HEK293T (cell line): ENCODE data around the gene OS9.
"Not testable (repeated sequence)": the region's sequence is repeated elsewhere in the genome, so short reads cannot be mapped to it uniquely, and the experiment has no call there.

Source experiments
- CTCF ChIA-PET: fragments of 350-600 bp; formaldehyde crosslinking; extraction: SDS; loops from one replicate; lab custom pipeline; 2021; ENCODE audit warnings: antibody characterized with exemption, inconsistent platforms; lab: Yijun Ruan, JAX
- POLR2A ChIA-PET: fragments of 350-600 bp; formaldehyde crosslinking; extraction: SDS; loops from one replicate; lab custom pipeline; 2020; ENCODE audit warnings: antibody characterized with exemption, inconsistent platforms; lab: Yijun Ruan, JAX
- DNase-seq: peaks from one replicate; pipeline ENCODE4 v3.0.0; 2012; ENCODE audit warnings: mixed read lengths; ENCODE audit errors: extremely low spot score
- ARNT ChIP-seq: fragments of 450-650 bp; IDR thresholded peaks from 2 replicates; pipeline ENCODE4 v1.6.1; 2017; ENCODE audit warnings: mild to moderate bottlenecking
- BHLHE40 ChIP-seq: fragments of 450-650 bp; IDR thresholded peaks from 2 replicates; pipeline ENCODE4 v1.6.1; 2016; ENCODE audit warnings: mild to moderate bottlenecking, moderate library complexity, borderline replicate concordance
- CTBP1 ChIP-seq: fragments of 450-650 bp; IDR thresholded peaks from 2 replicates; pipeline ENCODE4 v1.6.1; 2016; ENCODE audit warnings: borderline replicate concordance
- ELF4 ChIP-seq: fragments of 450-650 bp; IDR thresholded peaks from 2 replicates; pipeline ENCODE4 v1.6.1; 2017; ENCODE audit warnings: antibody characterized with exemption
- FOXA1 ChIP-seq: fragments of 450-650 bp; IDR thresholded peaks from 2 replicates; pipeline ENCODE4 v1.6.1; 2016; ENCODE audit warnings: mild to moderate bottlenecking
- FOXK2 ChIP-seq: fragments of 450-650 bp; IDR thresholded peaks from 2 replicates; pipeline ENCODE4 v1.6.1; 2016; ENCODE audit warnings: mild to moderate bottlenecking
- FOXM1 ChIP-seq: fragments of 450-650 bp; IDR thresholded peaks from 2 replicates; pipeline ENCODE4 v1.6.1; 2017; ENCODE audit warnings: mild to moderate bottlenecking, borderline replicate concordance
- HDGF ChIP-seq: fragments of 450-650 bp; IDR thresholded peaks from 2 replicates; pipeline ENCODE4 v1.6.1; 2017; ENCODE audit warnings: antibody characterized with exemption, borderline replicate concordance
- L3MBTL2 ChIP-seq: fragments of 450-650 bp; conservative IDR thresholded peaks from 2 replicates; pipeline ENCODE4 v1.6.1; 2016; ENCODE audit warnings: mild to moderate bottlenecking
- LEF1 ChIP-seq: fragments of 450-650 bp; IDR thresholded peaks from 2 replicates; pipeline ENCODE4 v1.6.1; 2017; ENCODE audit warnings: mild to moderate bottlenecking, borderline replicate concordance
- NFRKB ChIP-seq: fragments of 450-650 bp; IDR thresholded peaks from 2 replicates; pipeline ENCODE4 v1.6.1; 2016; ENCODE audit warnings: mild to moderate bottlenecking, moderate library complexity
- PKNOX1 ChIP-seq: fragments of 450-650 bp; IDR thresholded peaks from 2 replicates; pipeline ENCODE4 v1.6.1; 2016
- SP1 ChIP-seq: fragments of 450-650 bp; IDR thresholded peaks from 2 replicates; pipeline ENCODE4 v1.6.1; 2017
- SUZ12 ChIP-seq: fragments of 450-650 bp; IDR thresholded peaks from 2 replicates; pipeline ENCODE4 v1.6.1; 2016; ENCODE audit warnings: mild to moderate bottlenecking
- TARDBP ChIP-seq: fragments of 450-650 bp; IDR thresholded peaks from 2 replicates; pipeline ENCODE4 v1.6.1; 2016
- ZNF384 ChIP-seq: fragments of 450-650 bp; IDR thresholded peaks from 2 replicates; pipeline ENCODE4 v1.6.1; 2016

Gene OS9

GRCh38 chr12:57720606-57721595 is 27.0 kb downstream of the OS9 start:
- POLR2A ChIA-PET = interaction anchor here (1.2 kb wide), 1 partner anchor 14 kb away, joined by 4 read pairs; no protein-coding TSS in a partner anchor
- CTCF ChIA-PET = no interaction called here
- TF ChIP-seq ELF4 (no peak), CTBP1 (no peak), ZNF384 (no peak), SUZ12 (no peak), LEF1 (no peak), FOXM1 (no peak), L3MBTL2 (no peak), SP1 (no peak), PKNOX1 (no peak), BHLHE40 (no peak), TARDBP (no peak), FOXK2 (no peak), ARNT (no peak), FOXA1 (no peak), NFRKB (no peak), HDGF (no peak)

GRCh38 chr12:57721846-57722608 is 28.1 kb downstream of the OS9 start:
- DNase-seq = not testable (repeated sequence)
- CTCF ChIA-PET = interaction anchor here (0.7 to 0.8 kb wide), 2 partner anchors 17 to 35 kb away, joined by 3 to 4 read pairs; no protein-coding TSS in a partner anchor
- POLR2A ChIA-PET = interaction anchor here (0.8 kb wide), 1 partner anchor 50 kb away, joined by 3 read pairs; the partner anchor contains the start of genes EEF1AKMT3 and METTL1

More at GRCh38 chr12:57720606-57721595, 27.0 kb downstream of the OS9 start:
- DNase-seq = no peak

GRCh38 chr12:57722716-57723629 is 29.0 kb downstream of the OS9 start:
- no peak for TF ChIP-seq SUZ12
- no peak for TF ChIP-seq FOXM1
- TF ChIP-seq ARNT = no peak
- no peak for TF ChIP-seq BHLHE40
- TF ChIP-seq HDGF = no peak
- TF ChIP-seq FOXA1 = no peak
- TF ChIP-seq CTBP1 = no peak
- TF ChIP-seq TARDBP = no peak
- TF ChIP-seq ELF4 = no peak
- no peak for TF ChIP-seq PKNOX1
- ChIA-PET CTCF (interaction anchor here (0.7 to 0.8 kb wide), 3 partner anchors 18 to 140 kb away, joined by 3 to 4 read pairs (median 3); no protein-coding TSS in a partner anchor), POLR2A (interaction anchor here (0.8 to 1.9 kb wide), 2 partner anchors 22 to 49 kb away, joined by 3 to 7 read pairs; partner anchors contain the start of genes EEF1AKMT3, METTL1 and TSPAN31)
- no peak for DNase-seq

- ChIA-PET POLR2A (interaction anchor here (1.9 kb wide), 1 partner anchor 21 kb away, joined by 7 read pairs; the partner anchor contains the start of gene TSPAN31), CTCF (interaction anchor here (0.7 kb wide), 1 partner anchor 141 kb away, joined by 3 read pairs; no protein-coding TSS in a partner anchor)
- no peak for DNase-seq
- TF ChIP-seq ARNT (no peak), NFRKB (no peak), FOXK2 (no peak), ELF4 (no peak)
Measured at GRCh38 chr12:57723630-57723962, 29.7 kb downstream of the OS9 start.

- DNase-seq = no peak
- POLR2A ChIA-PET = interaction anchor here (0.8 to 1.9 kb wide), 2 partner anchors 21 to 113 kb away, joined by 3 to 7 read pairs; partner anchors contain the start of genes ARHGEF25 and TSPAN31
- no peak for TF ChIP-seq ELF4
- CTCF ChIA-PET = interaction anchor here (0.7 kb wide), 1 partner anchor 11 kb away, joined by 3 read pairs; no protein-coding TSS in a partner anchor
Measured at GRCh38 chr12:57724003-57724935, 30.3 kb downstream of the OS9 start.
